OCI-LY7 (cell line): Measurements from ENCODE around the gene OR10G7. TPM values are rescaled to one million over a fixed set of nuclear protein-coding genes. Genes with fewer than 3 reads are reported as not detected.
"Not testable (repeated sequence)": the region's sequence is repeated elsewhere in the genome, so short reads cannot be mapped to it uniquely, and the experiment has no call there.

Experiments
- BruUV-seq: library from RNA; stranded (reverse); fragments of 400-500 nt; replicated peaks from 2 replicates; lab custom pipeline; 2021; lab: Mats Ljungman, UMichigan
- CTCF ChIA-PET: fragments of 300-600 bp; sonication (Branson Sonifier 250); formaldehyde crosslinking; loops from one replicate; lab custom pipeline; 2022; ENCODE audit warnings: antibody characterized with exemption; ENCODE audit not compliant: unreplicated experiment; lab: Charles Lee
- POLR2A ChIA-PET: fragments of 300-600 bp; sonication (Branson Sonifier 250); formaldehyde crosslinking; loops from one replicate; lab custom pipeline; 2022; ENCODE audit warnings: antibody characterized with exemption; lab: Charles Lee
- DNase-seq: peaks from one replicate; pipeline ENCODE4 v3.0.0-alpha.2; 2015; ENCODE audit warnings: low spot score
- H2AFZ ChIP-seq: fragments of 200-600 bp; sonication (generic), shearing (Covaris generic); 2 replicates; pipeline ENCODE4 v1.6.1; 2014; ENCODE audit warnings: mild to moderate bottlenecking, antibody characterized with exemption, low read length, moderate library complexity
- H3K27ac ChIP-seq: fragments of 200-600 bp; sonication (generic); 2 replicates; pipeline ENCODE4 v1.5.1; 2014; ENCODE audit warnings: mixed run types, low read depth, mild to moderate bottlenecking, moderate library complexity, low read length, inconsistent platforms; ENCODE audit not compliant: poor library complexity, severe bottlenecking
- H3K36me3 ChIP-seq: fragments of 200-600 bp; sonication (generic); 2 replicates; pipeline ENCODE4 v1.6.1; 2014; ENCODE audit warnings: mild to moderate bottlenecking, antibody characterized with exemption, low read length, moderate library complexity, mixed read lengths; ENCODE audit not compliant: insufficient read depth
- H3K4me1 ChIP-seq: fragments of 200-600 bp; sonication (generic); 2 replicates; pipeline ENCODE4 v1.5.1; 2014; ENCODE audit warnings: mild to moderate bottlenecking, low read length; ENCODE audit not compliant: insufficient read depth, poor library complexity, severe bottlenecking
- H3K4me2 ChIP-seq: fragments of 200-600 bp; sonication (generic); 2 replicates; pipeline ENCODE4 v1.6.1; 2014; ENCODE audit warnings: mild to moderate bottlenecking, low read length
- H3K4me3 ChIP-seq: fragments of 200-600 bp; sonication (generic); 2 replicates; pipeline ENCODE4 v1.5.1; 2014; ENCODE audit warnings: mild to moderate bottlenecking, low read depth, low read length; ENCODE audit not compliant: poor library complexity, severe bottlenecking
- H3K79me2 ChIP-seq: fragments of 200-600 bp; sonication (generic); 2 replicates; pipeline ENCODE4 v1.6.1; 2016; ENCODE audit warnings: low read depth, mild to moderate bottlenecking, low read length, moderate library complexity, mixed read lengths; ENCODE audit not compliant: insufficient read depth
- H3K9me2 ChIP-seq: fragments of 200-600 bp; sonication (generic); 2 replicates; pipeline ENCODE4 v1.6.1; 2016; ENCODE audit warnings: mild to moderate bottlenecking, low read length, mixed read lengths; ENCODE audit not compliant: insufficient read depth
- H3K9me3 ChIP-seq: fragments of 200-600 bp; sonication (generic); 2 replicates; pipeline ENCODE4 v1.6.1; 2014; ENCODE audit warnings: mild to moderate bottlenecking, mixed run types, low read length, mixed read lengths
- H4K20me1 ChIP-seq: fragments of 200-600 bp; sonication (generic); 2 replicates; pipeline ENCODE4 v1.6.1; 2014; ENCODE audit warnings: mild to moderate bottlenecking, antibody characterized with exemption, low read length, moderate library complexity, mixed read lengths; ENCODE audit not compliant: insufficient read depth
- CTCF ChIP-seq: fragments of 200-600 bp; sonication (generic); conservative IDR thresholded peaks from 2 replicates; pipeline ENCODE4 v1.5.1; 2014; ENCODE audit warnings: mild to moderate bottlenecking, antibody characterized with exemption, low read length, moderate library complexity, mixed read lengths
- EZH2phosphoT487 ChIP-seq: fragments of 200-600 bp; sonication (generic); IDR thresholded peaks from 2 replicates; pipeline ENCODE4 v1.6.1; 2018; ENCODE audit warnings: low read depth, borderline replicate concordance, mild to moderate bottlenecking, mixed run types, antibody characterized with exemption, low read length, moderate library complexity, mixed read lengths
- intact Hi-C: fragments of 100-400 bp; cut with micrococcal nuclease; formaldehyde crosslinking; loops from one replicate; pipeline ENCODE4 v1.10.0; 2022; ENCODE audit not compliant: unreplicated experiment
- total RNA-seq, 2 experiments: library from RNA; depleted of rRNA in 1 of 2; stranded (reverse); fragments of >200 nt in 1 of 2; shearing (Covaris generic) in 1 of 2; gene quantifications; 2 replicates each; pipeline ENCODE4 v1.2.3, GENCODE V29; 2014 to 2022

Gene OR10G7
- total RNA-seq, 2 experiments from 2014 or later: not detected

GRCh38 chr11:124026498-124026897, 14.6 kb downstream of the OR10G7 start, which contains the start of gene OR10G8:
Gene OR10G8, plus strand, starts transcription at chr11:124026798. Its CDS starts 2,825 bp downstream, at chr11:124029623.
- POLR2A ChIA-PET: no interaction called here
- no TSS peak for BruUV-seq

GRCh38 chr11:124015837-124016236, 25.3 kb downstream of the OR10G7 start:
- H3K4me3 ChIP-seq, intact Hi-C loops, DNase-seq, H3K79me2 ChIP-seq, H3K9me3 ChIP-seq, H3K4me2 ChIP-seq, H3K4me1 ChIP-seq, H4K20me1 ChIP-seq, H2AFZ ChIP-seq, BruUV-seq, CTCF ChIA-PET, H3K27ac ChIP-seq, POLR2A ChIA-PET, H3K9me2 ChIP-seq, H3K36me3 ChIP-seq: not testable (repeated sequence)

More at GRCh38 chr11:124026498-124026897, 14.6 kb downstream of the OR10G7 start, which contains the start of gene OR10G8:
- TF ChIP-seq CTCF: no peak
- Histone ChIP-seq H3K9me3 (no peaks in the 10 kb centered on the region), H4K20me1 (no peaks in the 10 kb centered on the region), H3K36me3 (no peaks in the 10 kb centered on the region), H3K4me3 (no peak within 1 kb of the TSS), H3K4me1 (no peaks in the 10 kb centered on the region), H3K27ac (no peak within 1 kb of the TSS), H3K4me2 (no peak within 1 kb of the TSS), H2AFZ (no peak within 1 kb of the TSS), H3K79me2 (no peaks in the 10 kb centered on the region), H3K9me2 (no peaks in the 10 kb centered on the region)
- no peak for DNase-seq
- intact Hi-C loops: no loop called here
- CTCF ChIA-PET: no interaction called here

GRCh38 chr11:124012697-124013096, 28.4 kb downstream of the OR10G7 start, which contains the start of gene OR10G4:
Gene OR10G4, plus strand, starts transcription at chr11:124012997. Its CDS starts 2,578 bp downstream, at chr11:124015575.
- Histone ChIP-seq H3K4me2 (no peak within 1 kb of the TSS), H3K4me1 (no peaks in the 10 kb centered on the region), H4K20me1 (no peaks in the 10 kb centered on the region), H3K9me3 (no peaks in the 10 kb centered on the region), H3K4me3 (no peak within 1 kb of the TSS), H3K27ac (no peak within 1 kb of the TSS), H3K9me2 (no peaks in the 10 kb centered on the region), H3K79me2 (no peaks in the 10 kb centered on the region), H2AFZ (no peak within 1 kb of the TSS), H3K36me3 (no peaks in the 10 kb centered on the region)
- no peak for DNase-seq
- ChIA-PET CTCF (no interaction called here), POLR2A (interaction anchor here (0.5 kb wide), 1 partner anchor 15 kb away, joined by 4 read pairs; no protein-coding TSS in a partner anchor)
- BruUV-seq: no TSS peak
- intact Hi-C loops: no loop called here
- TF ChIP-seq EZH2phosphoT487 (no peak), CTCF (no peak)
